ENCODE measurements around the gene PAX8.

Gene PAX8

GRCh38 chr2:113213061-113213930 lies 65.4 kb downstream of the PAX8 start:
- no peak for TF ChIP-seq Cebpa-rat (IDR thresholded peaks at IDR 0.05)
- Histone ChIP-seq H3K36me3 (no peaks in the 10 kb centered on the region), H3K27me3 (peaks cover 0 to 29% (median 5%) of the 10 kb centered on the region in 11 experiments; a peak in 8 of 22 replicates), H3K4me2 (peak overlapping the region; percentile 69 to 96 (median 83)), H3K27ac (peak overlapping the region in 4 of 11 experiments; percentile 5 to 78 (median 30); a peak in 5 of 22 replicates), H4K20me1 (peaks cover 0 to 15% (median 0%) of the 10 kb centered on the region in 11 experiments; a peak in 5 of 22 replicates), H3K9ac (peak overlapping the region in 6 of 11 experiments; percentile 15 to 55 (median 44); a peak in 6 of 22 replicates), H3K4me1 (peaks cover 69 to 81% (median 76%) of the 10 kb centered on the region in 10 experiments), H3K9me3 (replicated peaks in 1 of 11) (no peaks in the 10 kb centered on the region), H3K4me3 (no peak overlapping the region)

GRCh38 chr2:113212245-113213060 lies 66.3 kb downstream of the PAX8 start:
- Histone ChIP-seq H3K4me2 (peak overlapping the region; percentile 69 to 96 (median 83)), H4K20me1 (peaks cover 0 to 7% (median 0%) of the 10 kb centered on the region in 11 experiments; a peak in 4 of 22 replicates)

GRCh38 chr2:113211226-113212105 lies 67.3 kb downstream of the PAX8 start:
- Histone ChIP-seq H3K4me2 (peak overlapping the region; percentile 69 to 96 (median 83)), H3K4me1 (peaks cover 51 to 63% (median 58%) of the 10 kb centered on the region in 10 experiments), H4K20me1 (no peaks in the 10 kb centered on the region), H3K9ac (peak overlapping the region in 8 of 11 experiments; percentile 3 to 74 (median 48); a peak in 13 of 22 replicates), H3K4me3 (peak overlapping the region in 4 of 10 experiments; percentile 6 to 26 (median 12); a peak in 2 of 20 replicates), H3K27me3 (peaks cover 0 to 29% (median 5%) of the 10 kb centered on the region in 11 experiments; a peak in 8 of 22 replicates), H3K36me3 (no peaks in the 10 kb centered on the region), H3K9me3 (replicated peaks in 1 of 11) (no peaks in the 10 kb centered on the region), H3K27ac (peak overlapping the region in 9 of 11 experiments; percentile 20 to 84 (median 47); a peak in 13 of 22 replicates)
- TF ChIP-seq Cebpa-rat (IDR thresholded peaks at IDR 0.05) = no peak

More at GRCh38 chr2:113212245-113213060, 66.3 kb downstream of the PAX8 start:
- Histone ChIP-seq H3K27ac (peak overlapping the region in 10 of 11 experiments; percentile 7 to 84 (median 42); a peak in 15 of 22 replicates), H3K9ac (peak overlapping the region in 10 of 11 experiments; percentile 3 to 74 (median 48); a peak in 17 of 22 replicates), H3K4me3 (peak overlapping the region in 4 of 10 experiments; percentile 6 to 26 (median 12); a peak in 2 of 20 replicates), H3K27me3 (peaks cover 0 to 29% (median 5%) of the 10 kb centered on the region in 11 experiments; a peak in 8 of 22 replicates), H3K36me3 (no peaks in the 10 kb centered on the region), H3K9me3 (replicated peaks in 1 of 11) (no peaks in the 10 kb centered on the region), H3K4me1 (peaks cover 61 to 73% (median 68%) of the 10 kb centered on the region in 10 experiments)
- no peak for TF ChIP-seq Cebpa-rat (IDR thresholded peaks at IDR 0.05)

GRCh38 chr2:113209646-113210171 lies 69.0 kb downstream of the PAX8 start:
- Histone ChIP-seq H3K4me2 (peak overlapping the region in 10 of 11 experiments; percentile 18 to 80 (median 43); a peak in 12 of 22 replicates), H3K27ac (no peak overlapping the region), H3K36me3 (no peaks in the 10 kb centered on the region), H3K4me1 (peaks cover 38 to 55% (median 42%) of the 10 kb centered on the region in 10 experiments), H3K27me3 (peaks cover 0 to 26% (median 5%) of the 10 kb centered on the region in 11 experiments; a peak in 7 of 22 replicates), H3K9ac (no peak overlapping the region), H3K4me3 (no peak overlapping the region), H3K9me3 (replicated peaks in 1 of 11) (no peaks in the 10 kb centered on the region), H4K20me1 (no peaks in the 10 kb centered on the region)
- TF ChIP-seq Cebpa-rat (IDR thresholded peaks at IDR 0.05) = no peak

GRCh38 chr2:113209011-113209645 lies 69.6 kb downstream of the PAX8 start:
- peak overlapping the region in 9 of 11 experiments; percentile 18 to 50 (median 38); a peak in 9 of 22 replicates for H3K4me2 ChIP-seq
- no peaks in the 10 kb centered on the region for H3K9me3 ChIP-seq (replicated peaks in 1 of 11)
- H4K20me1 ChIP-seq = no peaks in the 10 kb centered on the region
- H3K9ac ChIP-seq = no peak overlapping the region
- peaks cover 37 to 55% (median 41%) of the 10 kb centered on the region in 10 experiments for H3K4me1 ChIP-seq
- H3K27ac ChIP-seq = no peak overlapping the region
- no peaks in the 10 kb centered on the region for H3K36me3 ChIP-seq
- peaks cover 0 to 26% (median 5%) of the 10 kb centered on the region in 11 experiments; a peak in 7 of 22 replicates for H3K27me3 ChIP-seq
- no peak overlapping the region for H3K4me3 ChIP-seq
- TF ChIP-seq Cebpa-rat (IDR thresholded peaks at IDR 0.05) = no peak

- TF ChIP-seq Cebpa-rat (IDR thresholded peaks at IDR 0.05) = no peak
These were observed 70.3 kb downstream of the PAX8 start for GRCh38 chr2:113208396-113208795.

GRCh38 chr2:113207021-113207420 lies 71.7 kb downstream of the PAX8 start:
- Histone ChIP-seq H3K9me3 (replicated peaks in 1 of 11) (no peaks in the 10 kb centered on the region), H3K4me1 (peaks cover 34 to 56% (median 41%) of the 10 kb centered on the region in 10 experiments), H3K27me3 (peaks cover 0 to 26% (median 5%) of the 10 kb centered on the region in 11 experiments; a peak in 7 of 22 replicates)

More at GRCh38 chr2:113208396-113208795, 70.3 kb downstream of the PAX8 start:
- no peak overlapping the region for H3K9ac ChIP-seq
- no peak overlapping the region for H3K27ac ChIP-seq
- no peak overlapping the region for H3K4me3 ChIP-seq
- peaks cover 0 to 26% (median 5%) of the 10 kb centered on the region in 11 experiments; a peak in 7 of 22 replicates for H3K27me3 ChIP-seq
- no peaks in the 10 kb centered on the region for H3K9me3 ChIP-seq (replicated peaks in 1 of 11)
- peaks cover 34 to 55% (median 41%) of the 10 kb centered on the region in 10 experiments for H3K4me1 ChIP-seq
- H3K4me2 ChIP-seq = no peak overlapping the region
- no peaks in the 10 kb centered on the region for H4K20me1 ChIP-seq
- no peaks in the 10 kb centered on the region for H3K36me3 ChIP-seq

More at GRCh38 chr2:113207021-113207420, 71.7 kb downstream of the PAX8 start:
- no peak overlapping the region for H3K9ac ChIP-seq
- no peak overlapping the region for H3K4me3 ChIP-seq
- no peak overlapping the region for H3K4me2 ChIP-seq
- peaks cover 0 to 4% (median 0%) of the 10 kb centered on the region in 11 experiments; a peak in 1 of 22 replicates for H3K36me3 ChIP-seq
- H3K27ac ChIP-seq = no peak overlapping the region
- no peak for TF ChIP-seq Cebpa-rat (IDR thresholded peaks at IDR 0.05)
- H4K20me1 ChIP-seq = peaks cover 0 to 7% (median 0%) of the 10 kb centered on the region in 11 experiments; a peak in 1 of 22 replicates

Data from BLaER1 treated with 17β-estradiol and CSF1 and Interleukin-3, amounts not matched to agents 10 nM and 100 nM (cell line).